ENCODE results near the gene SPRR2B.
"Not testable (repeated sequence)": the region's sequence is repeated elsewhere in the genome, so short reads cannot be mapped to it uniquely, and the experiment has no call there.

SPRR2B gene

DNA sequence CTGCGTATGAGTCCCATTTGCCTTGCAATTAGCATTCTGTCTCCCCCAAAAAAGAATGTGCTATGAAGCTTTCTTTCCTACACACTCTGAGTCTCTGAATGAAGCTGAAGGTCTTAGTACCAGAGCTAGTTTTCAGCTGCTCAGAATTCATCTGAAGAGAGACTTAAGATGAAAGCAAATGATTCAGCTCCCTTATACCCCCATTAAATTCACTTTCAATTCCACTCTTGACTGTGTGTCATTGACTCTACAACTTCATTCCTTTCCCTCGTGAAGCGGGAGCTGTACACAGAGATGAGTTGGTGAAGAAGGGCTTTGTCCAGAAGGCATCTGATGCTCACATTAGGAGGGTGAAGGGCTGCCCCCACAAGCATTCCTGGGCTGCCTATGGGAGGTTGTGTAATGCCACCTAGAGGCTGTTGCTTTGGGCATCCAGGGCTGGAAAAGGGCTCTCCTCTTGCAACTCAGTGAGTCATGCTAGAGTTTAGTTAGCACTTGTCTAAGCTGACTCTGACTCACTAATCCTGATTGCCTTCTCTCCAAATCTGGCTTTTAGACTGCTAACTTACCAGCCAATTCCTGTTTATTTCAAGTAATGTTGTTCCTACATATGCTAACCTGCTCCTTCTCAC, 38.6 kb downstream of the SPRR2B start:
- DNase-seq, result no peak

DNA sequence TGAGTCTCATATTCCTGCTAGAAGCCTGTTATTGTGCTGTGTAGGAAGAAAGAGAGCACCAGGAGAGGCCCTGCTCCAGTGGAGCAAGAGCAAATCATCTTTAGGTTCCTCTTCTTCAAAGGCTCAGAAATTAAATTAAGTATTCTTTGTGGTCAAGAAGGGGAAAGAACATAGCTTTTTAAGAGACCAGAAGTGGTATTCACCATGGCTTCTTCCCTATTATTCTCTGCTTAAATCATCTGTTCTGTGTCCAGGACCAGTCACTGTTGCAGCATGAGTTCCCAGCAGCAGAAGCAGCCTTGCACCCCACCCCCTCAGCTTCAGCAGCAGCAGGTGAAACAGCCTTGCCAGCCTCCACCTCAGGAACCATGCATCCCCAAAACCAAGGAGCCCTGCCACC, 39.3 kb downstream of the SPRR2B start:
- DNase-seq, result no peak

DNA sequence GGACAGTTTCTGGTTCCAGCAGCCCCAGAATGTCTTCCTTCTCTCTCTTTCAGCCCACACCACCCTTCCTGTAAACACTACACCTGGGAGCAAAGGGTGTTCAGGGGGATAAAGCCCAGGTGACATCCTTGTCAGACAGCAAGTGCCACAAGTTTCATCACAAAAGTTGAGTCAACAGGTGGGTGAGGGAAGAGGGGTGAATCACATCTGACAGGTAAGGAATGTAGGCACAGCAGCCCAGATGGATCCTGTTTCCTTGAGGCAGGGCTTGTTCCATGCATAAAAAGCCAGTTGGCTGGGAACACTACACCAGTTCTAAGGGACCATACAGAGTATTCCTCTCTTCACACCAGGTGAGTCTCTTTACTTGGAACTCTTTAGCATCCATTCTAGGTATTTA, 40.5 kb downstream of the SPRR2B start, which contains the start of gene SPRR1B:
Gene SPRR1B (plus strand): TSS at position 309 of the 400 bp plus-strand sequence. CDS start 1,143 bp downstream, outside the sequence.
- DNase-seq, result no peak

DNA sequence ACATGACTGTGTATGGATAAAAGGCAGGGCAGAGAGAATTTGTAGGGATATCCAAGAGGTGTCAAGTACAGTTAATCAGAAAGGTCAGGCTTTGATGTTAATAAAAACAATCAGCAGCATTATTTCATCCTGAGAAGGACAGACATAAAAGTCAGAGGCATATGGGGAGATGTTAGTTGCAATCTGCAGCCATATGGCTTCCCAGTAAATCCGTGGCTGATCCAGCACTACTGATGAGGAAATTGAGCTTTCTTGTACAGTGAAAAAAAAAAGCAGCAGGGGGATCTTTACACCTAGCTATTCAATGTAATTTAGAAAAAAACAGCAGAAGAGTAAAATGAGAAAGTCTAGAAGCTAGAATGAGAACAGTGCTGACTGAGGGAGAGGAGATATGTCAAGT, 42.6 kb downstream of the SPRR2B start:
- no peak for DNase-seq

DNA sequence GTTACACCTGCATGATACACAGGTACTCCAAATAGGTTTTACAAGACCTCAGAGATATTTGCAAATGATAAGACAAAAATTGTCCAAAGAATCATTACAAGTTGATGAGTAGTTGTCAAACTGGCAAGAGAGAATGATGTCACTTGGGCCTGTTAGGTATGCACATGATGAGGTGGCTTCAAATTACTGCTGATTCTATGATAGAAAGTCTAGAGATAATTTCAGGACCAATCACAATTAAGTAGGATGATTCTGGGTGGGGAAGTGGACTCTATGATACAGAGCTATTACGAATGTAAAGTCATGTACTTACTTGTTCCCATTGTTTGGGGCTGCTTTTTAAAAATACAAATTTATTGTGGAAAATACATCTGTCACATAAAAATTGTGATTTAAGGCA, 45.6 kb downstream of the SPRR2B start:
- DNase-seq, result no peak

DNA sequence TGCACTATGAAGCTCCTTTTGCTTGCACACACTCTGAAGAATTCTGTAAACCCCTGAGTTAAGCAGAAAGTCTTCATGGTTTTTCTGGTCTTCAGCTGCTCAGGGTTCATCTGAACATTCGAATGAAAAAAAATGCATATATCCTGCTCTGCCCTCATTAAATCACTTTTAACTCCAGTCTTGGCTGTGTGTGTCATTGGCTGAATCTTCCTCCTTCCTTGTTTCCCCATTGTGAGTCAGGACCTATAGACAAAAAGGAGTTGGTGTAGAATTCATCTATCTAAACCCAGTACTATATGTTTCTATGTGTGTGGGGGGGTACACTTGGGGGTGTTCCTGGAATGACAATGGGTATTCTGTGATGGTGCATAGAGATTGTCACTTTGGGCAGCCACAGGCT, 47.0 kb downstream of the SPRR2B start:
- DNase-seq, result no peak

DNA sequence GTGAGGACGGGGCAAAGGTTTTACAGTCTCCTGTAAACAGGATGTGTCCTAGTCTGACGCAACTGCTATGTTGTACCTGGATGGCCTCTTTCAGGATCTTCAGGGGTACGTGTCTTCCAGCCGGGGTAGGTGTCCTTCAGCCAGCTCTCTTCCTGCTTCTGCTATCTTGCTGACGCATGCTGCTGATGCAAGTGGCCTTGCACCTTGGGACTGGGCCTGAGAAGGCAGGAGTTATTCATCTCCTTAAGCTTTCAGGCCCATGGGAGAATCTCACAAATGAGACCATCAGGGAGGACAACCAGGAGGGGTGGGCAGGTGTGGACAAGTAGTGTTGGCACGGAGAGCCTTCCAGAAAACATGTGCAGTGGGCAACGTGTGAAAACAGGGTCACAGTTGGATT, 48.3 kb downstream of the SPRR2B start:
- DNase-seq, result no peak

DNA sequence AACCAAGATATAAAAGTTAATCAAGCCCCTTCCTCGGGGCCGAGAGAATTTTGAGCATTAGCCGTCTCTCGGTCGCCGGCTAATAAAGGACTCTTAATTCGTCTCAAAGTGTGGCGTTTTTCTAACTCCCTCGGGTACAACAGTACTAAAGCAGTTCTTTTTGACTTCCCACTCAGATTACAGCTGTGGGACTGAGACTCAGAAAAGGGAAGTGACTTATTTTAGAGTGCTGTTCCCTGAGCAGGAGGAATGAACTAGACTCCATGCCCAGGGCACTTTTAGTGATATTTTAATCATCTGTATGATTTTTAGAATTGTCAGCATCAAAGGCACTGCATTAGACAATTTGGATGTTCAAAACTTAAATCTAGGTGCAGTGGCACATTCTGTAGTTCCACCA, 49.1 kb downstream of the SPRR2B start:
- DNase-seq, result not testable (repeated sequence)

DNA sequence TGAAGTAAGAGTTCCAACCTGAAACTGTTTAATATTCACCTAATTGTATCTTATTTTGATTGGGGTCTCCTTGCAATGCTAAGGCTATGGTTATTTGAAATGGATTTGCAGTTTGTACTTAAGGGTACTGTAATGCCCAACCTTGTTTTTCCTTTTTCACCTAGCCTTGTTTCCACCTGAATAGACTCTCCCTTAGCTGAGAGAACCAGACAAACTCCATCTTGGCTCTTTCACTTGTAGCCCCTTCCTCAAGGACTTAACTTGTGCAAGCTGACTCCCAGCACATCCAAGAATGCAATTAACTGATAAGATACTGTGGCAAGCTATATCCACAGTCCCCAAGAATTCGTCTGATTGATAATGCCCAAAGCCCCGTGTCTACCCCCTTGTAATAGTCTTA, 49.6 kb downstream of the SPRR2B start:
- not testable (repeated sequence) for DNase-seq

All from stimulated activated CD4-positive, alpha-beta T cell treated with anti-CD3 and anti-CD28 coated beads, Interleukin-4, amount 100 ng/mL, for 4 hours (primary cell).